Tibial nerve (tissue), 4 donors: Measurements from ENCODE around the gene CFAP53. TPM values are rescaled to one million over a fixed set of nuclear protein-coding genes. Genes with fewer than 3 reads are reported as not detected.

Source experiments
- DNase-seq, 2 donors: peaks; one replicate each; pipeline ENCODE4 v3.0.0-alpha.2; 2019; ENCODE audit warnings: low spot score in 2 of 2
- H3K27ac ChIP-seq, 4 donors: fragments of 200-600 bp; sonication (generic) in 3 of 4; one replicate each; pipeline ENCODE4 v1.5.1; 2017 to 2019; ENCODE audit warnings: mild to moderate bottlenecking in 1 of 4
- H3K27me3 ChIP-seq, 2 donors: fragments of 200-600 bp; sonication (generic) in 1 of 2; one replicate each; pipeline versions ENCODE4 v1.5.1 to v1.6.0; 2017 to 2019
- H3K36me3 ChIP-seq, 3 donors: fragments of 200-600 bp; sonication (generic); one replicate each; pipeline ENCODE4 v1.5.1; 2018 to 2019
- H3K4me1 ChIP-seq, 4 donors: fragments of 200-600 bp; sonication (generic) in 3 of 4; one replicate each; pipeline ENCODE4 v1.5.1; 2017 to 2019
- H3K4me3 ChIP-seq, 4 donors: fragments of 200-600 bp; sonication (generic) in 3 of 4; one replicate each; pipeline ENCODE4 v1.5.1; 2017 to 2019; ENCODE audit warnings: mild to moderate bottlenecking in 1 of 4, moderate library complexity in 1 of 4
- H3K9me3 ChIP-seq, 4 donors: fragments of 200-600 bp; sonication (generic) in 3 of 4; one replicate each; pipeline ENCODE4 v1.5.1; 2017 to 2019
- EP300 ChIP-seq, 2 donors: sonication (generic); formaldehyde crosslinking; IDR thresholded peaks; one replicate each; pipeline ENCODE4 v1.6.1; 2017; ENCODE audit warnings: antibody characterized with exemption in 2 of 2, mild to moderate bottlenecking in 1 of 2
- POLR2A ChIP-seq, 2 donors: fragments of 450-650 bp; IDR thresholded peaks; one replicate each; pipeline ENCODE4 v1.6.1; 2017; ENCODE audit warnings: antibody characterized with exemption in 2 of 2, mild to moderate bottlenecking in 2 of 2, moderate library complexity in 2 of 2
- WGBS, 2 donors: methylation state at CpG; one replicate each; pipeline ENCODE4 v1.1.5; 2018; 5-methylcytosine and 5-hydroxymethylcytosine counted together
- total RNA-seq, 4 donors: library from RNA; depleted of rRNA; stranded (reverse); fragments of >200 nt; gene quantifications; one replicate each; pipeline ENCODE4 v1.1.0, GENCODE V29; 2016
- TF ChIP-seq, protein P1 (sequence below), 5 experiments: fragments of 200-600 bp in 3 of 5; fragments of 450-650 bp in 2 of 5; sonication (generic) in 3 of 5; IDR thresholded peaks; one replicate each; pipeline ENCODE4 v1.5.1; 2016 to 2019; ENCODE audit warnings: antibody characterized with exemption in 5 of 5, mild to moderate bottlenecking in 3 of 5, moderate library complexity in 2 of 5

The CFAP53 gene
- total RNA-seq, 4 donors from 2014 or later = 1.5 to 1.7 (median 1.6) TPM

- DNase-seq = no peak
- no peak overlapping the region for H3K4me3 ChIP-seq
- H3K36me3 ChIP-seq = peaks cover 7 to 91% (median 59%) of the 10 kb centered on the region in 3 donors
- TF ChIP-seq, protein P1, sequence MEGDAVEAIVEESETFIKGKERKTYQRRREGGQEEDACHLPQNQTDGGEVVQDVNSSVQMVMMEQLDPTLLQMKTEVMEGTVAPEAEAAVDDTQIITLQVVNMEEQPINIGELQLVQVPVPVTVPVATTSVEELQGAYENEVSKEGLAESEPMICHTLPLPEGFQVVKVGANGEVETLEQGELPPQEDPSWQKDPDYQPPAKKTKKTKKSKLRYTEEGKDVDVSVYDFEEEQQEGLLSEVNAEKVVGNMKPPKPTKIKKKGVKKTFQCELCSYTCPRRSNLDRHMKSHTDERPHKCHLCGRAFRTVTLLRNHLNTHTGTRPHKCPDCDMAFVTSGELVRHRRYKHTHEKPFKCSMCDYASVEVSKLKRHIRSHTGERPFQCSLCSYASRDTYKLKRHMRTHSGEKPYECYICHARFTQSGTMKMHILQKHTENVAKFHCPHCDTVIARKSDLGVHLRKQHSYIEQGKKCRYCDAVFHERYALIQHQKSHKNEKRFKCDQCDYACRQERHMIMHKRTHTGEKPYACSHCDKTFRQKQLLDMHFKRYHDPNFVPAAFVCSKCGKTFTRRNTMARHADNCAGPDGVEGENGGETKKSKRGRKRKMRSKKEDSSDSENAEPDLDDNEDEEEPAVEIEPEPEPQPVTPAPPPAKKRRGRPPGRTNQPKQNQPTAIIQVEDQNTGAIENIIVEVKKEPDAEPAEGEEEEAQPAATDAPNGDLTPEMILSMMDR (IDR thresholded peaks at IDR 0.05) = no peak
- TF ChIP-seq EP300 (IDR thresholded peaks at IDR 0.05) = no peak
- no peak for TF ChIP-seq POLR2A (IDR thresholded peaks at IDR 0.05)
- H3K27ac ChIP-seq = no peak overlapping the region
- peaks cover 0 to under 1% (median 0%) of the 10 kb centered on the region in 4 donors for H3K4me1 ChIP-seq
- WGBS, 2 donors = 92 to 93% methylated on average over 17 to 23 of the region's 23 CpGs
- no peaks in the 10 kb centered on the region for H3K9me3 ChIP-seq
- no peaks in the 10 kb centered on the region for H3K27me3 ChIP-seq
Measured at GRCh38 chr18:50273203-50274043, 7.1 kb upstream of the CFAP53 start.

GRCh38 chr18:50272568-50272967 is 6.3 kb upstream of the CFAP53 start:
- Histone ChIP-seq H3K4me3 (no peak overlapping the region), H3K4me1 (peaks cover 0 to 9% (median 3%) of the 10 kb centered on the region in 4 donors), H3K27me3 (no peaks in the 10 kb centered on the region), H3K27ac (no peak overlapping the region), H3K9me3 (no peaks in the 10 kb centered on the region), H3K36me3 (peaks cover 7 to 87% (median 59%) of the 10 kb centered on the region in 3 donors)
- no peak for DNase-seq
- TF ChIP-seq EP300 (IDR thresholded peaks at IDR 0.05) (no peak), POLR2A (IDR thresholded peaks at IDR 0.05) (no peak)
- TF ChIP-seq, protein P1 (IDR thresholded peaks at IDR 0.05) = no peak
- 78 to 80% methylated on average over 5 of the region's 5 CpGs for WGBS, 2 donors

- Histone ChIP-seq H3K27ac (peak overlapping the region; percentile 64 to 82 (median 74)), H3K36me3 (peaks cover 4 to 44% (median 23%) of the 10 kb centered on the region in 3 donors), H3K4me3 (peak overlapping the region; percentile 38 to 57 (median 48)), H3K27me3 (no peaks in the 10 kb centered on the region), H3K4me1 (peaks cover 0 to 27% (median 11%) of the 10 kb centered on the region in 4 donors), H3K9me3 (no peaks in the 10 kb centered on the region)
- DNase-seq = peak; percentile 65 to 70
- 16 to 25% methylated on average over 20 to 40 of the region's 56 CpGs for WGBS, 2 donors
- TF ChIP-seq POLR2A (IDR thresholded peaks at IDR 0.05) = no peak
- TF ChIP-seq, protein P1 (IDR thresholded peaks at IDR 0.05) = peak; percentile 58 to 77 (median 71)
- peak in 1 of 2 donors; percentile 22 for TF ChIP-seq EP300 (IDR thresholded peaks at IDR 0.05)
Measured at GRCh38 chr18:50268022-50268747, 1.9 kb upstream of the CFAP53 start.

DNA sequence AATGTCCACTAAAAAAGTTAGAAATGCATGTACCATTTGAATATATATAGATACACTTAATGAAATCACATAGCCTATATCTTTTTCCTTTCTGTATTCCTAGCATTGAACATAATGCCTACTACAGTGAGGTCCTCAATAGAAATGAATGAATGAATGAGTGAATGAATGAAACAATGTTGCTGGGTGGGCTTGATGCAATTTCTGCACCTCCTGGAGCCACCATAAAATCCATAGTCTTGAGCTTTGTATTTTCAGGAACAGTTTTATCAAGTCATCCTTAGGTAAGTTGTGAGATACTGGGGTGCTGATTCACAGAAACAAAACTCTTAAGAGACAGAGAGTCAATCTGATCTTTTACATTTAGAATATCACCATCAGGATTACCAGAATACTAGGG is 3.3 kb downstream of the CFAP53 start:
- H3K27ac ChIP-seq = no peak overlapping the region
- no peak for TF ChIP-seq EP300 (IDR thresholded peaks at IDR 0.05)
- TF ChIP-seq POLR2A (IDR thresholded peaks at IDR 0.05) = no peak
- TF ChIP-seq, protein P1 (IDR thresholded peaks at IDR 0.05) = no peak
- peaks cover 0 to 21% (median 10%) of the 10 kb centered on the region in 4 donors for H3K4me1 ChIP-seq
- no peak for DNase-seq
- peaks cover 0 to 3% (median 0%) of the 10 kb centered on the region in 4 donors for H3K9me3 ChIP-seq
- no peak overlapping the region for H3K4me3 ChIP-seq
- H3K36me3 ChIP-seq = peaks cover 0 to 4% (median 0%) of the 10 kb centered on the region in 3 donors
- no peaks in the 10 kb centered on the region for H3K27me3 ChIP-seq

GRCh38 chr18:50250935-50251334 is 15.4 kb downstream of the CFAP53 start:
- H3K4me3 ChIP-seq = no peak overlapping the region
- 73 to 75% methylated on average over 3 of the region's 3 CpGs for WGBS, 2 donors
- no peaks in the 10 kb centered on the region for H3K4me1 ChIP-seq
- H3K27ac ChIP-seq = no peak overlapping the region
- no peaks in the 10 kb centered on the region for H3K9me3 ChIP-seq
- H3K27me3 ChIP-seq = no peaks in the 10 kb centered on the region
- TF ChIP-seq, protein P1 (IDR thresholded peaks at IDR 0.05) = no peak
- TF ChIP-seq EP300 (IDR thresholded peaks at IDR 0.05) (no peak), POLR2A (IDR thresholded peaks at IDR 0.05) (no peak)
- no peaks in the 10 kb centered on the region for H3K36me3 ChIP-seq
- no peak for DNase-seq
